A549 (cell line): ENCODE data around the gene VCL.

Experiments used
- CTCF ChIP-seq: fragments of >200 bp; sonication (Bioruptor Twin); formaldehyde crosslinking; IDR thresholded peaks from 3 replicates; pipeline ENCODE4 v1.5.1; 2016
- GATA3 ChIP-seq: IDR thresholded peaks from 2 replicates; pipeline ENCODE4 v1.6.1; 2012; ENCODE audit warnings: borderline replicate concordance
- JUN ChIP-seq, 2 experiments: fragments of >200 bp; sonication (Bioruptor Twin); formaldehyde crosslinking; IDR thresholded peaks; 2 replicates in 1 of 2; 3 replicates in 1 of 2; pipeline ENCODE4 v1.6.1; 2016 to 2017
- POLR2A ChIP-seq: IDR thresholded peaks from 2 replicates; pipeline ENCODE4 v1.6.1; 2012; ENCODE audit warnings: mild to moderate bottlenecking, low read length
- POLR2AphosphoS2 ChIP-seq: conservative IDR thresholded peaks from 2 replicates; pipeline ENCODE4 v1.6.1; 2012; ENCODE audit warnings: low read length, improper control_type of control experiment, inconsistent platforms
- RFX5 ChIP-seq: fragments of 450-650 bp; IDR thresholded peaks from 2 replicates; pipeline ENCODE4 v1.7.1; 2014; ENCODE audit warnings: antibody characterized with exemption, mild to moderate bottlenecking, moderate library complexity

GRCh38 chr10:73991203-73991883 lies 6.6 kb upstream of the VCL start:
- no peak for TF ChIP-seq CTCF
- no peak for TF ChIP-seq RFX5
- no peak for TF ChIP-seq JUN (IDR thresholded peaks at IDR 0.05)
- TF ChIP-seq POLR2AphosphoS2, result no peak
- TF ChIP-seq GATA3, result no peak
- no peak for TF ChIP-seq POLR2A
